ENCODE results near the gene PHRF1.
A peak's percentile ranks its signal among the peaks of the same experiment; 100 is the strongest.

Gene PHRF1

GRCh38 chr11:555227-555779 is 21.0 kb upstream of the PHRF1 start:
- H3K4me1 ChIP-seq (ENCODE audit: control insufficient read depth, insufficient read depth, low read length), result peaks cover 7% of the 10 kb centered on the region
- no peaks in the 10 kb centered on the region for H3K36me3 ChIP-seq (ENCODE audit: insufficient read depth, low read length)
- H3K9ac ChIP-seq (ENCODE audit: low read depth, low read length), result no peak overlapping the region
- H3K4me2 ChIP-seq (ENCODE audit: low read length), result no peak overlapping the region
- no peaks in the 10 kb centered on the region for H3K9me3 ChIP-seq (replicated peaks; ENCODE audit: low read length)
- H3K4me3 ChIP-seq (ENCODE audit: low read length), result no peak overlapping the region
- peaks cover 30% of the 10 kb centered on the region for H3K27me3 ChIP-seq (ENCODE audit: control insufficient read depth, insufficient read depth, low read length)

GRCh38 chr11:555780-556661 is 20.2 kb upstream of the PHRF1 start:
- no peak overlapping the region for H3K4me2 ChIP-seq (ENCODE audit: low read length)
- peaks cover 30% of the 10 kb centered on the region for H3K27me3 ChIP-seq (ENCODE audit: control insufficient read depth, insufficient read depth, low read length)
- no peaks in the 10 kb centered on the region for H3K9me3 ChIP-seq (replicated peaks; ENCODE audit: low read length)
- H3K9ac ChIP-seq (ENCODE audit: low read depth, low read length), result no peak overlapping the region
- H3K4me3 ChIP-seq (ENCODE audit: low read length), result no peak overlapping the region
- no peaks in the 10 kb centered on the region for H3K36me3 ChIP-seq (ENCODE audit: insufficient read depth, low read length)
- H3K4me1 ChIP-seq (ENCODE audit: control insufficient read depth, insufficient read depth, low read length), result peaks cover 10% of the 10 kb centered on the region

- H3K4me2 ChIP-seq (ENCODE audit: low read length), result no peak overlapping the region
- no peaks in the 10 kb centered on the region for H3K9me3 ChIP-seq (replicated peaks; ENCODE audit: low read length)
- no peak overlapping the region for H3K4me3 ChIP-seq (ENCODE audit: low read length)
- peaks cover 16% of the 10 kb centered on the region for H3K4me1 ChIP-seq (ENCODE audit: control insufficient read depth, insufficient read depth, low read length)
- peaks cover 30% of the 10 kb centered on the region for H3K27me3 ChIP-seq (ENCODE audit: control insufficient read depth, insufficient read depth, low read length)
- H3K9ac ChIP-seq (ENCODE audit: low read depth, low read length), result no peak overlapping the region
- H3K36me3 ChIP-seq (ENCODE audit: insufficient read depth, low read length), result no peaks in the 10 kb centered on the region
Measured at GRCh38 chr11:556662-557256, 19.5 kb upstream of the PHRF1 start.

- no peaks in the 10 kb centered on the region for H3K36me3 ChIP-seq (ENCODE audit: insufficient read depth, low read length)
- H3K9ac ChIP-seq (ENCODE audit: low read depth, low read length), result no peak overlapping the region
- no peak overlapping the region for H3K4me2 ChIP-seq (ENCODE audit: low read length)
- H3K27me3 ChIP-seq (ENCODE audit: control insufficient read depth, insufficient read depth, low read length), result peaks cover 30% of the 10 kb centered on the region
- H3K9me3 ChIP-seq (replicated peaks; ENCODE audit: low read length), result no peaks in the 10 kb centered on the region
- H3K4me3 ChIP-seq (ENCODE audit: low read length), result no peak overlapping the region
- peaks cover 18% of the 10 kb centered on the region for H3K4me1 ChIP-seq (ENCODE audit: control insufficient read depth, insufficient read depth, low read length)
Measured at GRCh38 chr11:557328-558132, 18.7 kb upstream of the PHRF1 start.

- H3K4me1 ChIP-seq (ENCODE audit: control insufficient read depth, insufficient read depth, low read length), result peaks cover 18% of the 10 kb centered on the region
Measured at GRCh38 chr11:558503-558902, 17.8 kb upstream of the PHRF1 start.

GRCh38 chr11:559020-559620 is 17.1 kb upstream of the PHRF1 start:
- Histone ChIP-seq H3K4me2 (ENCODE audit: low read length) (no peak overlapping the region), H3K4me3 (ENCODE audit: low read length) (no peak overlapping the region), H3K9me3 (replicated peaks; ENCODE audit: low read length) (no peaks in the 10 kb centered on the region), H3K36me3 (ENCODE audit: insufficient read depth, low read length) (no peaks in the 10 kb centered on the region), H3K27me3 (ENCODE audit: control insufficient read depth, insufficient read depth, low read length) (peaks cover 30% of the 10 kb centered on the region), H3K4me1 (ENCODE audit: control insufficient read depth, insufficient read depth, low read length) (peaks cover 18% of the 10 kb centered on the region), H3K9ac (ENCODE audit: low read depth, low read length) (no peak overlapping the region)

More at GRCh38 chr11:558503-558902, 17.8 kb upstream of the PHRF1 start:
- Histone ChIP-seq H3K9ac (ENCODE audit: low read depth, low read length) (no peak overlapping the region), H3K9me3 (replicated peaks; ENCODE audit: low read length) (no peaks in the 10 kb centered on the region), H3K27me3 (ENCODE audit: control insufficient read depth, insufficient read depth, low read length) (peaks cover 30% of the 10 kb centered on the region), H3K4me2 (ENCODE audit: low read length) (no peak overlapping the region), H3K4me3 (ENCODE audit: low read length) (no peak overlapping the region), H3K36me3 (ENCODE audit: insufficient read depth, low read length) (no peaks in the 10 kb centered on the region)

GRCh38 chr11:559712-560304 is 16.5 kb upstream of the PHRF1 start:
- Histone ChIP-seq H3K27me3 (ENCODE audit: control insufficient read depth, insufficient read depth, low read length) (peaks cover 26% of the 10 kb centered on the region), H3K4me2 (ENCODE audit: low read length) (peak overlapping the region; percentile 97), H3K9me3 (replicated peaks; ENCODE audit: low read length) (no peaks in the 10 kb centered on the region), H3K36me3 (ENCODE audit: insufficient read depth, low read length) (no peaks in the 10 kb centered on the region), H3K9ac (ENCODE audit: low read depth, low read length) (no peak overlapping the region), H3K4me3 (ENCODE audit: low read length) (peak overlapping the region; percentile 90), H3K4me1 (ENCODE audit: control insufficient read depth, insufficient read depth, low read length) (peaks cover 15% of the 10 kb centered on the region)

- Histone ChIP-seq H3K36me3 (ENCODE audit: insufficient read depth, low read length) (no peaks in the 10 kb centered on the region), H3K9me3 (replicated peaks; ENCODE audit: low read length) (no peaks in the 10 kb centered on the region), H3K4me1 (ENCODE audit: control insufficient read depth, insufficient read depth, low read length) (peaks cover 14% of the 10 kb centered on the region), H3K4me3 (ENCODE audit: low read length) (peak within 1 kb of the TSS; percentile 90), H3K4me2 (ENCODE audit: low read length) (peak within 1 kb of the TSS; percentile 98), H3K9ac (ENCODE audit: low read depth, low read length) (peak within 1 kb of the TSS; percentile 63), H3K27me3 (ENCODE audit: control insufficient read depth, insufficient read depth, low read length) (peaks cover 23% of the 10 kb centered on the region)
Measured at GRCh38 chr11:560305-561147, 15.7 kb upstream of the PHRF1 start, which contains the start of the genes LMNTD2 and RASSF7. LMNTD2 (minus strand) TSS chr11:560738; CDS start chr11:560716, 22 bp downstream. RASSF7 (plus strand) TSS chr11:560970; CDS start chr11:561769, 799 bp downstream.

- H3K36me3 ChIP-seq (ENCODE audit: insufficient read depth, low read length), result peaks cover 3% of the 10 kb centered on the region
- peak overlapping the region; percentile 90 for H3K4me3 ChIP-seq (ENCODE audit: low read length)
- H3K27me3 ChIP-seq (ENCODE audit: control insufficient read depth, insufficient read depth, low read length), result peaks cover 16% of the 10 kb centered on the region
- peaks cover 14% of the 10 kb centered on the region for H3K4me1 ChIP-seq (ENCODE audit: control insufficient read depth, insufficient read depth, low read length)
- no peaks in the 10 kb centered on the region for H3K9me3 ChIP-seq (replicated peaks; ENCODE audit: low read length)
- H3K9ac ChIP-seq (ENCODE audit: low read depth, low read length), result peak overlapping the region; percentile 63
- peak overlapping the region; percentile 98 for H3K4me2 ChIP-seq (ENCODE audit: low read length)
Measured at GRCh38 chr11:561148-562003, 14.9 kb upstream of the PHRF1 start.
